ENCODE data around the gene JPH3.
"Not testable (repeated sequence)": the region's sequence is repeated elsewhere in the genome, so short reads cannot be mapped to it uniquely, and the experiment has no call there.

JPH3 gene

GRCh38 chr16:87709677-87710076 lies 107.4 kb downstream of the JPH3 start:
- no peaks in the 10 kb centered on the region for H3K9me3 Mint-ChIP-seq
- peaks cover 28% of the 10 kb centered on the region for H3K4me1 Mint-ChIP-seq
- no peak overlapping the region for H3K27ac Mint-ChIP-seq
- no peak overlapping the region for H3K4me3 Mint-ChIP-seq
- no peak for DNase-seq
- H3K27me3 Mint-ChIP-seq (ENCODE audit: low read depth, poor library complexity), result peaks cover 1% of the 10 kb centered on the region
- peaks cover 18% of the 10 kb centered on the region for H3K36me3 Mint-ChIP-seq (ENCODE audit: low read depth)
- TF ChIP-seq CTCF (IDR thresholded peaks at IDR 0.05), result no peak

GRCh38 chr16:87710887-87711286 lies 108.6 kb downstream of the JPH3 start:
- Mint-ChIP-seq H3K27ac (no peak overlapping the region), H3K4me3 (no peak overlapping the region), H3K4me1 (peaks cover 18% of the 10 kb centered on the region), H3K27me3 (ENCODE audit: low read depth, poor library complexity) (no peaks in the 10 kb centered on the region), H3K9me3 (no peaks in the 10 kb centered on the region), H3K36me3 (ENCODE audit: low read depth) (peaks cover 27% of the 10 kb centered on the region)
- DNase-seq, result no peak
- TF ChIP-seq CTCF (IDR thresholded peaks at IDR 0.05), result no peak

- Mint-ChIP-seq H3K27ac (no peak overlapping the region), H3K27me3 (ENCODE audit: low read depth, poor library complexity) (no peaks in the 10 kb centered on the region), H3K4me3 (no peak overlapping the region), H3K36me3 (ENCODE audit: low read depth) (peaks cover 32% of the 10 kb centered on the region), H3K9me3 (no peaks in the 10 kb centered on the region), H3K4me1 (peaks cover 9% of the 10 kb centered on the region)
- no peak for TF ChIP-seq CTCF (IDR thresholded peaks at IDR 0.05)
- no peak for DNase-seq
Measured at GRCh38 chr16:87712184-87712762, 110.0 kb downstream of the JPH3 start.

GRCh38 chr16:87713451-87714229 lies 111.3 kb downstream of the JPH3 start:
- peaks cover under 1% of the 10 kb centered on the region for H3K4me1 Mint-ChIP-seq
- peaks cover 33% of the 10 kb centered on the region for H3K36me3 Mint-ChIP-seq (ENCODE audit: low read depth)
- no peak overlapping the region for H3K27ac Mint-ChIP-seq
- no peak overlapping the region for H3K4me3 Mint-ChIP-seq
- no peak for TF ChIP-seq CTCF (IDR thresholded peaks at IDR 0.05)
- no peak for DNase-seq
- H3K27me3 Mint-ChIP-seq (ENCODE audit: low read depth, poor library complexity), result no peaks in the 10 kb centered on the region
- H3K9me3 Mint-ChIP-seq, result no peaks in the 10 kb centered on the region

GRCh38 chr16:87715231-87715630 lies 112.9 kb downstream of the JPH3 start:
- H3K4me3 Mint-ChIP-seq, result no peak overlapping the region
- peaks cover 46% of the 10 kb centered on the region for H3K36me3 Mint-ChIP-seq (ENCODE audit: low read depth)
- DNase-seq, result no peak
- H3K4me1 Mint-ChIP-seq, result no peaks in the 10 kb centered on the region
- peaks cover 11% of the 10 kb centered on the region for H3K9me3 Mint-ChIP-seq
- TF ChIP-seq CTCF (IDR thresholded peaks at IDR 0.05), result no peak
- H3K27me3 Mint-ChIP-seq (ENCODE audit: low read depth, poor library complexity), result no peaks in the 10 kb centered on the region
- H3K27ac Mint-ChIP-seq, result no peak overlapping the region

GRCh38 chr16:87715658-87716057 lies 113.3 kb downstream of the JPH3 start:
- DNase-seq, result no peak
- Mint-ChIP-seq H3K4me3 (no peak overlapping the region), H3K27me3 (ENCODE audit: low read depth, poor library complexity) (no peaks in the 10 kb centered on the region), H3K36me3 (ENCODE audit: low read depth) (peaks cover 47% of the 10 kb centered on the region), H3K4me1 (peaks cover under 1% of the 10 kb centered on the region), H3K27ac (no peak overlapping the region), H3K9me3 (peaks cover 11% of the 10 kb centered on the region)
- TF ChIP-seq CTCF (IDR thresholded peaks at IDR 0.05), result no peak

GRCh38 chr16:87718831-87719230 lies 116.5 kb downstream of the JPH3 start:
- DNase-seq; H3K27ac Mint-ChIP-seq; H3K27me3 Mint-ChIP-seq (ENCODE audit: low read depth, poor library complexity); H3K4me3 Mint-ChIP-seq: not testable (repeated sequence)
- Mint-ChIP-seq H3K9me3 (peaks cover 11% of the 10 kb centered on the region), H3K36me3 (ENCODE audit: low read depth) (peaks cover 75% of the 10 kb centered on the region), H3K4me1 (peaks cover 27% of the 10 kb centered on the region)
